Measurements from ENCODE around the gene DBNL. TPM values are rescaled to one million over a fixed set of nuclear protein-coding genes. Genes with fewer than 3 reads are reported as not detected.

Gene DBNL
- total and polyA plus RNA-seq, 2 experiments from 2014 or later, result 81.8 to 91.1 TPM

- no peak for DNase-seq (ENCODE audit: low spot score)
- Histone ChIP-seq H3K4me2 (no peak overlapping the region), H3K4me3 (no peak overlapping the region), H3K27me3 (no peaks in the 10 kb centered on the region), H3K9me3 (ENCODE audit: low read depth) (no peaks in the 10 kb centered on the region), H3K9me2 (replicated peaks; ENCODE audit: insufficient read depth) (no peaks in the 10 kb centered on the region), H3K27ac (no peak overlapping the region), H2AFZ (no peak overlapping the region), H3K79me2 (no peaks in the 10 kb centered on the region), H3K4me1 (ENCODE audit: insufficient read depth) (peaks cover 9% of the 10 kb centered on the region), H4K20me1 (ENCODE audit: insufficient read depth, poor library complexity, severe bottlenecking) (no peaks in the 10 kb centered on the region), H3K36me3 (replicated peaks; ENCODE audit: insufficient read depth, low read depth) (no peaks in the 10 kb centered on the region)
- TF ChIP-seq EZH2 (IDR thresholded peaks at IDR 0.05; ENCODE audit: borderline replicate concordance) (no peak), EZH2phosphoT487 (IDR thresholded peaks at IDR 0.05; ENCODE audit: low read depth, severe bottlenecking, unreplicated experiment) (no peak)
- WGBS (ENCODE audit: low lambda C conversion rate, missing lambda C conversion rate), result 84% methylated on average over 7 of the region's 7 CpGs
Measured at GRCh38 chr7:44068054-44068453, 23.6 kb downstream of the DBNL start.

DNA sequence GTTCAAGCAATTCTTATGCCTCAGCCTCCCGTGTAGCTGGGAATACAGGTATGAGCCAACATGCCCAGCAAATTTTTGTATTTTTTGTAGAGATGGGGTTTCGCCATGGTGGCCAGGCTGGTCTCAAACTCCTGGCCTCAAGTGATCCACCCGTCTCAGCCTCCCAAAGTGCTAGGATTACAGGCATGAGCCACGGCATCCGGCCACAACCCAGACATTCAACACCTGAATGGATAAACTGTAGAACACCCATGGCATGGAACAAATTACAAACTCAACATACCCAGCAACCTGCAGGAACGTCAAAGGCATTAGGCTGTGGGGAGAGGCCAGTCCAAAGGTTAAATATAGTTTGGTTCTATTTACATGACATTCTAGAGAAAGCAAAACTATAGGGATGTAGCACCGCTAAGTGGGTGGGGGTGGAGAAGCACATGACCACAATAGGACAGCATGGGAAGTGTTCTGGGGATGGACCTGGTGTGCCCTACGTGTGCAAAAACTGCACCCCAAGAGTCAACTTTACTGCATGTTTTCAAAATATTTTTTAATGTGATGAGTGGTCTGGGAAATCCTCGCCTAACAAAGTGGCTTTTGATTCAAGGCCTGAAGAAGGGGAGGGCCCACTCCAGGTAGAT lies 27.3 kb downstream of the DBNL start:
- WGBS (ENCODE audit: low lambda C conversion rate, missing lambda C conversion rate), result 74% methylated on average over 9 of the region's 9 CpGs
- no peaks in the 10 kb centered on the region for H4K20me1 ChIP-seq (ENCODE audit: insufficient read depth, poor library complexity, severe bottlenecking)
- H3K4me1 ChIP-seq (ENCODE audit: insufficient read depth), result peaks cover 9% of the 10 kb centered on the region
- H3K27me3 ChIP-seq, result no peaks in the 10 kb centered on the region
- H3K9me2 ChIP-seq (replicated peaks; ENCODE audit: insufficient read depth), result no peaks in the 10 kb centered on the region
- TF ChIP-seq, protein P1, sequence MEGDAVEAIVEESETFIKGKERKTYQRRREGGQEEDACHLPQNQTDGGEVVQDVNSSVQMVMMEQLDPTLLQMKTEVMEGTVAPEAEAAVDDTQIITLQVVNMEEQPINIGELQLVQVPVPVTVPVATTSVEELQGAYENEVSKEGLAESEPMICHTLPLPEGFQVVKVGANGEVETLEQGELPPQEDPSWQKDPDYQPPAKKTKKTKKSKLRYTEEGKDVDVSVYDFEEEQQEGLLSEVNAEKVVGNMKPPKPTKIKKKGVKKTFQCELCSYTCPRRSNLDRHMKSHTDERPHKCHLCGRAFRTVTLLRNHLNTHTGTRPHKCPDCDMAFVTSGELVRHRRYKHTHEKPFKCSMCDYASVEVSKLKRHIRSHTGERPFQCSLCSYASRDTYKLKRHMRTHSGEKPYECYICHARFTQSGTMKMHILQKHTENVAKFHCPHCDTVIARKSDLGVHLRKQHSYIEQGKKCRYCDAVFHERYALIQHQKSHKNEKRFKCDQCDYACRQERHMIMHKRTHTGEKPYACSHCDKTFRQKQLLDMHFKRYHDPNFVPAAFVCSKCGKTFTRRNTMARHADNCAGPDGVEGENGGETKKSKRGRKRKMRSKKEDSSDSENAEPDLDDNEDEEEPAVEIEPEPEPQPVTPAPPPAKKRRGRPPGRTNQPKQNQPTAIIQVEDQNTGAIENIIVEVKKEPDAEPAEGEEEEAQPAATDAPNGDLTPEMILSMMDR (IDR thresholded peaks at IDR 0.05; ENCODE audit: poor library complexity), result no peak
- no peak for TF ChIP-seq EZH2phosphoT487 (IDR thresholded peaks at IDR 0.05; ENCODE audit: low read depth, severe bottlenecking, unreplicated experiment)
- TF ChIP-seq EZH2 (IDR thresholded peaks at IDR 0.05; ENCODE audit: borderline replicate concordance), result no peak
- DNase-seq (ENCODE audit: low spot score), result peak; percentile 55
- no peak overlapping the region for H2AFZ ChIP-seq
- no peaks in the 10 kb centered on the region for H3K36me3 ChIP-seq (replicated peaks; ENCODE audit: insufficient read depth, low read depth)
- peak overlapping the region; percentile 66 for H3K27ac ChIP-seq
- no peaks in the 10 kb centered on the region for H3K9me3 ChIP-seq (ENCODE audit: low read depth)
- H3K4me3 ChIP-seq, result no peak overlapping the region
- H3K79me2 ChIP-seq, result no peaks in the 10 kb centered on the region
- H3K4me2 ChIP-seq, result no peak overlapping the region

GRCh38 chr7:44072364-44073231 lies 28.1 kb downstream of the DBNL start:
- Histone ChIP-seq H3K27me3 (no peaks in the 10 kb centered on the region), H3K4me1 (ENCODE audit: insufficient read depth) (peaks cover 9% of the 10 kb centered on the region), H3K9me2 (replicated peaks; ENCODE audit: insufficient read depth) (no peaks in the 10 kb centered on the region), H3K4me3 (no peak overlapping the region), H3K27ac (peak overlapping the region; percentile 66), H3K4me2 (no peak overlapping the region), H3K79me2 (no peaks in the 10 kb centered on the region), H3K36me3 (replicated peaks; ENCODE audit: insufficient read depth, low read depth) (no peaks in the 10 kb centered on the region), H4K20me1 (ENCODE audit: insufficient read depth, poor library complexity, severe bottlenecking) (no peaks in the 10 kb centered on the region), H2AFZ (no peak overlapping the region), H3K9me3 (ENCODE audit: low read depth) (no peaks in the 10 kb centered on the region)
- DNase-seq (ENCODE audit: low spot score), result peak; percentile 84
- TF ChIP-seq EZH2 (IDR thresholded peaks at IDR 0.05; ENCODE audit: borderline replicate concordance) (no peak), EZH2phosphoT487 (IDR thresholded peaks at IDR 0.05; ENCODE audit: low read depth, severe bottlenecking, unreplicated experiment) (no peak)
- TF ChIP-seq, protein P1 (IDR thresholded peaks at IDR 0.05; ENCODE audit: poor library complexity), result peak; percentile 56
- 65% methylated on average over 12 of the region's 12 CpGs for WGBS (ENCODE audit: low lambda C conversion rate, missing lambda C conversion rate)
